HS-5 (cell line): ENCODE results near the gene HSPA12A.

Experiments used
- DNase-seq: peaks from one replicate; pipeline ENCODE4 v3.0.0-alpha.2; 2012; ENCODE audit warnings: low read depth

HSPA12A gene

GRCh38 chr10:116667484-116667883 is 74.9 kb downstream of the HSPA12A start:
- no peak for DNase-seq

GRCh38 chr10:116665541-116666125 is 76.7 kb downstream of the HSPA12A start:
- DNase-seq: no peak

- DNase-seq: no peak
Observed at GRCh38 chr10:116664631-116665030, 77.7 kb downstream of the HSPA12A start.

GRCh38 chr10:116663342-116663741 is 79.0 kb downstream of the HSPA12A start:
- DNase-seq: no peak

GRCh38 chr10:116660860-116661259 is 81.5 kb downstream of the HSPA12A start:
- no peak for DNase-seq

GRCh38 chr10:116659049-116659670 is 83.2 kb downstream of the HSPA12A start:
- no peak for DNase-seq

GRCh38 chr10:116657863-116658551 is 84.4 kb downstream of the HSPA12A start:
- no peak for DNase-seq

GRCh38 chr10:116656044-116656443 is 86.3 kb downstream of the HSPA12A start:
- no peak for DNase-seq

- DNase-seq: no peak
Observed at GRCh38 chr10:116655568-116655967, 86.8 kb downstream of the HSPA12A start.

- no peak for DNase-seq
Observed at GRCh38 chr10:116654816-116655215, 87.5 kb downstream of the HSPA12A start.

- no peak for DNase-seq
Observed at GRCh38 chr10:116653885-116654284, 88.5 kb downstream of the HSPA12A start.

- DNase-seq: no peak
Observed at GRCh38 chr10:116648903-116649302, 93.5 kb downstream of the HSPA12A start.

GRCh38 chr10:116646502-116646901 is 95.9 kb downstream of the HSPA12A start:
- no peak for DNase-seq

GRCh38 chr10:116637830-116638229 is 104.5 kb downstream of the HSPA12A start:
- no peak for DNase-seq

- no peak for DNase-seq
Observed at GRCh38 chr10:116636976-116637375, 105.4 kb downstream of the HSPA12A start.

GRCh38 chr10:116636385-116636784 is 106.0 kb downstream of the HSPA12A start:
- no peak for DNase-seq

GRCh38 chr10:116634126-116634975 is 108.0 kb downstream of the HSPA12A start:
- no peak for DNase-seq

GRCh38 chr10:116633216-116633600 is 109.2 kb downstream of the HSPA12A start:
- no peak for DNase-seq

GRCh38 chr10:116632596-116633215 is 109.7 kb downstream of the HSPA12A start:
- DNase-seq: no peak

- DNase-seq: no peak
Observed at GRCh38 chr10:116631871-116632295, 110.5 kb downstream of the HSPA12A start.

GRCh38 chr10:116630020-116630419 is 112.3 kb downstream of the HSPA12A start:
- DNase-seq: no peak

- no peak for DNase-seq
Observed at GRCh38 chr10:116629340-116629739, 113.0 kb downstream of the HSPA12A start.
